K562 (cell line): ENCODE results near the gene PACS1. TPM values are rescaled to one million over a fixed set of nuclear protein-coding genes. Genes with fewer than 3 reads are reported as not detected.

ENCODE experiments used
- ATAC-seq: fragments of 200-7000 bp; cut with Tn5 transposase; 3 replicates; pipeline ENCODE4 v1.9.1; 2020; ENCODE audit warnings: moderate library complexity
- BruUV-seq: library from RNA; stranded (reverse); fragments of 400-500 nt; replicated peaks from 2 replicates; lab custom pipeline; 2021; lab: Mats Ljungman, UMichigan
- CTCF ChIA-PET: fragments of 300-600 bp; formaldehyde crosslinking; extraction: SDS; loops from one replicate; lab custom pipeline; 2021; ENCODE audit warnings: low intra/inter-chr PET ratio; lab: Yijun Ruan, JAX
- POLR2A ChIA-PET: fragments of 300-600, 350-650 bp; sonication (Branson Sonifier 250); formaldehyde crosslinking; extraction: SDS; loops from one replicate; lab custom pipeline; 2021; ENCODE audit warnings: antibody characterized with exemption, inconsistent platforms; lab: Yijun Ruan, JAX
- DNase-seq, 4 experiments: peaks; one replicate each; pipeline versions ENCODE4 v3.0.0 to v3.0.0-alpha.2; 2011 to 2018; ENCODE audit warnings: low spot score in 3 of 4, mixed read lengths in 3 of 4; ENCODE audit errors: extremely low read depth in 1 of 4
- FAIRE-seq: peaks from 2 replicates; lab custom pipeline; 2011; peaks lifted over from hg19 to GRCh38; lab: Jason Lieb, UNC
- H2AFZ ChIP-seq: 2 replicates; pipeline ENCODE4 v1.6.0; 2011; ENCODE audit warnings: low read depth, low read length, control low read depth, inconsistent platforms
- H3K27ac ChIP-seq: fragments of 200-600 bp; 3 replicates; pipeline ENCODE4 v1.8.0; 2011; ENCODE audit warnings: low read depth, mild to moderate bottlenecking, control low read depth, inconsistent platforms, low read length, moderate library complexity, mixed read lengths; ENCODE audit errors: extremely low read depth
- H3K27me3 ChIP-seq, 2 experiments: fragments of 300-600 bp in 1 of 2; 2 replicates in 1 of 2; 3 replicates in 1 of 2; pipeline versions ENCODE4 v1.6.0 to v1.8.0; 2011; ENCODE audit warnings: inconsistent platforms in 2 of 2, low read length in 2 of 2, mild to moderate bottlenecking in 1 of 2, mixed read lengths in 1 of 2, moderate library complexity in 1 of 2; ENCODE audit not compliant: control insufficient read depth in 2 of 2, insufficient read depth in 2 of 2
- H3K36me3 ChIP-seq: fragments of 300-600 bp; 3 replicates; pipeline ENCODE4 v1.8.0; 2011; ENCODE audit warnings: mild to moderate bottlenecking, low read length, inconsistent platforms; ENCODE audit not compliant: control insufficient read depth, insufficient read depth
- H3K4me1 ChIP-seq, 2 experiments: fragments of 200-600 bp in 1 of 2; replicated peaks in 1 of 2; 2 replicates in 1 of 2; 3 replicates in 1 of 2; pipeline versions ENCODE4 v1.5.1 to v1.8.0; 2011; ENCODE audit warnings: inconsistent platforms in 2 of 2, low read length in 2 of 2, mild to moderate bottlenecking in 1 of 2, mixed read lengths in 1 of 2, moderate library complexity in 1 of 2; ENCODE audit not compliant: control insufficient read depth in 2 of 2, insufficient read depth in 2 of 2
- H3K4me2 ChIP-seq: 2 replicates; pipeline ENCODE4 v1.6.1; 2011; ENCODE audit warnings: low read length, control low read depth, inconsistent platforms, mixed read lengths; ENCODE audit not compliant: insufficient read depth
- H3K4me3 ChIP-seq: fragments of 200-600 bp; sonication (generic), shearing (Covaris generic); 2 replicates; pipeline ENCODE4 v1.5.1; 2016; ENCODE audit warnings: control low read depth, inconsistent platforms
- H3K79me2 ChIP-seq: fragments of 200-600 bp; 3 replicates; pipeline ENCODE4 v1.8.0; 2011; ENCODE audit warnings: low read length, inconsistent platforms; ENCODE audit not compliant: control insufficient read depth, insufficient read depth
- H3K9ac ChIP-seq, 2 experiments: 2 replicates each; pipeline versions ENCODE4 v1.6.0 to v1.6.1; 2011; ENCODE audit warnings: low read depth in 2 of 2, low read length in 2 of 2, control low read depth in 1 of 2, inconsistent platforms in 1 of 2, mild to moderate bottlenecking in 1 of 2, mixed read lengths in 1 of 2; ENCODE audit not compliant: insufficient read depth in 1 of 2
- H3K9me1 ChIP-seq: one replicate; pipeline ENCODE4 v1.6.0; 2011; ENCODE audit warnings: inconsistent platforms, mild to moderate bottlenecking, low read length, moderate library complexity; ENCODE audit not compliant: control insufficient read depth, insufficient read depth
- H3K9me3 ChIP-seq: replicated peaks from 2 replicates; pipeline ENCODE4 v1.5.1; 2011; ENCODE audit warnings: low read depth, low read length, inconsistent platforms; ENCODE audit not compliant: control insufficient read depth, insufficient read depth
- H4K20me1 ChIP-seq: replicated peaks from 2 replicates; pipeline ENCODE4 v1.6.1; 2011; ENCODE audit warnings: low read length, inconsistent platforms, mixed read lengths; ENCODE audit not compliant: control insufficient read depth, insufficient read depth
- C11orf30 ChIP-seq: fragments of 450-650 bp; IDR thresholded peaks from 2 replicates; pipeline ENCODE4 v1.6.1; 2016; ENCODE audit warnings: low read depth, mild to moderate bottlenecking
- ERF ChIP-seq: fragments of 450-650 bp; formaldehyde crosslinking; IDR thresholded peaks from 2 replicates; pipeline ENCODE4 v1.4.0; 2020; ENCODE audit warnings: mild to moderate bottlenecking, mixed read lengths
- IFI16 ChIP-seq: fragments of 250-450 bp; sonication (Bioruptor Pico); IDR thresholded peaks from 2 replicates; pipeline ENCODE4 v2.1.2; 2022; ENCODE audit warnings: mild to moderate bottlenecking, inconsistent platforms
- MAFF ChIP-seq: IDR thresholded peaks from 2 replicates; pipeline ENCODE4 v1.6.1; 2012; ENCODE audit warnings: low read length, improper control_type of control experiment
- MAFG ChIP-seq: fragments of 450-650 bp; conservative IDR thresholded peaks from 2 replicates; pipeline ENCODE4 v1.6.1; 2016; ENCODE audit warnings: missing genetic modification characterization, missing compliant biosample characterization
- MITF ChIP-seq: IDR thresholded peaks from 2 replicates; pipeline ENCODE4 v1.6.1; 2014; ENCODE audit warnings: antibody characterized with exemption
- MYNN ChIP-seq, 2 experiments: sonication (generic); formaldehyde crosslinking in 1 of 2; IDR thresholded peaks; 2 replicates each; pipeline versions ENCODE4 v1.5.0 to v1.6.1; 2016 to 2020; ENCODE audit warnings: antibody characterized with exemption in 1 of 2, missing genetic modification reagents in 1 of 2
- NR0B1 ChIP-seq: fragments of 450-650 bp; IDR thresholded peaks from one replicate; pipeline ENCODE4 v1.6.1; 2018; ENCODE audit warnings: mild to moderate bottlenecking, moderate library complexity; ENCODE audit not compliant: partially characterized antibody
- PTTG1 ChIP-seq: fragments of 450-650 bp; IDR thresholded peaks from 2 replicates; pipeline ENCODE4 v1.6.1; 2016; ENCODE audit warnings: low read depth, mild to moderate bottlenecking, missing genetic modification characterization, missing compliant biosample characterization
- ZNF316 ChIP-seq: fragments of 450-650 bp; IDR thresholded peaks from 2 replicates; pipeline ENCODE4 v1.6.1; 2016
- WGBS: fragments of 100-300 bp; shearing (Covaris generic); methylation state at CpG from one replicate; pipeline ENCODE4 v1.1.6; 2016; ENCODE audit warnings: low coverage, mixed read lengths; ENCODE audit not compliant: insufficient coverage; ENCODE audit errors: missing lambda C conversion rate; 5-methylcytosine and 5-hydroxymethylcytosine counted together
- in situ Hi-C: fragments of 300-500 bp; cut with MboI; formaldehyde crosslinking; loops from 4 replicates; pipeline ENCODE4 v1.15.0; 2018; ENCODE audit warnings: inconsistent platforms, mixed read lengths
- intact Hi-C: fragments of 100-400 bp; cut with micrococcal nuclease; formaldehyde crosslinking; loops from 2 replicates; pipeline ENCODE4 v1.14.2; 2022
- polyA plus RNA-seq, 8 experiments: library from polyadenylated mRNA; depleted of rRNA in 4 of 8; stranded (reverse) in 5 of 8; unstranded in 3 of 8; fragments of >200 nt; fragmentation: Nextera tagmentation in 2 of 8; fragmentation: Illumina TruSeq in 1 of 8; extraction: Ambion mirVana in 2 of 8; extraction: Trizol in 1 of 8; gene quantifications; 2 replicates each; pipeline versions ENCODE4 v1.2.1 to v1.2.3, GENCODE V29; 2011 to 2014; ENCODE audit warnings: inconsistent platforms in 1 of 8, missing spikeins in 1 of 8
- total RNA-seq, 7 experiments: library from RNA; depleted of rRNA in 6 of 7; stranded (reverse); fragments of >200 nt in 6 of 7; fragmentation: Illumina TruSeq in 2 of 7; extraction: Trizol in 2 of 7; gene quantifications; 2 replicates each; pipeline versions ENCODE4 v1.2.1 to v1.2.3, GENCODE V29; 2011 to 2021; ENCODE audit warnings: low replicate concordance in 1 of 7

The PACS1 gene
- total and polyA plus RNA-seq, 9 of the 15 experiments (the other 6 are each of a cell fraction or from before 2014, with no cell fraction given), result 0.34 to 28.1 (median 8.5) TPM

- BruUV-seq, result no TSS peak
- H4K20me1 ChIP-seq, result 0 out of 2 replicates have a peak, but pooled peaks cover 4% of the 10 kb centered on the region
- DNase-seq (no peak), ATAC-seq (no peak), FAIRE-seq (no peak)
- H3K4me2 ChIP-seq, result no peak overlapping the region
- H3K4me3 ChIP-seq, result no peak overlapping the region
- H3K27ac ChIP-seq, result no peak overlapping the region
- H3K4me1 ChIP-seq, result no peaks in the 10 kb centered on the region
- H3K36me3 ChIP-seq, result no peaks in the 10 kb centered on the region
- 55% methylated on average over 3 of the region's 3 CpGs for WGBS
- TF ChIP-seq ZNF316 (0 out of 2 replicates have a peak, but pooled peaks have one; percentile 10), MYNN (IDR thresholded peaks at IDR 0.05) (no peak), MYNN (CRISPR knock-in tag; IDR thresholded peaks at IDR 0.05) (no peak)
- TF ChIP-seq, all 486 proteins: peak for 1
- no peaks in the 10 kb centered on the region for H3K9me3 ChIP-seq
- POLR2A ChIA-PET, result interaction anchor here (0.7 to 3.4 kb wide), 2 partner anchors 11 to 181 kb away, joined by 3 to 22 read pairs; no protein-coding TSS in a partner anchor
- CTCF ChIA-PET, result no interaction called here
- H3K9ac ChIP-seq, result no peak overlapping the region
- no peaks in the 10 kb centered on the region for H3K9me1 ChIP-seq
- no peaks in the 10 kb centered on the region for H3K79me2 ChIP-seq
- H3K27me3 ChIP-seq, result no peaks in the 10 kb centered on the region
- intact Hi-C loops (no loop called here), in situ Hi-C loops (no loop called here)
- no peak overlapping the region for H2AFZ ChIP-seq
Observed at GRCh38 chr11:66247801-66248200, 177.7 kb downstream of the PACS1 start.

GRCh38 chr11:66248903-66249302, 178.8 kb downstream of the PACS1 start:
- peak; percentile 53 for TF ChIP-seq MAFG (tag)
- no peak for TF ChIP-seq NR0B1
- TF ChIP-seq ERF, result no peak
- no peak for TF ChIP-seq MITF
- no peak for TF ChIP-seq PTTG1 (tag)
- TF ChIP-seq IFI16 (CRISPR knock-in tag), result no peak
- peak; percentile 74 for TF ChIP-seq C11orf30
- peak; percentile 62 for TF ChIP-seq MAFF
- TF ChIP-seq ZNF316, result peak; percentile 87
- ChIA-PET POLR2A (interaction anchor here (3.4 kb wide), 1 partner anchor 12 kb away, joined by 22 read pairs; no protein-coding TSS in a partner anchor), CTCF (no interaction called here)
- H3K9ac ChIP-seq, result no peak overlapping the region
- no peak overlapping the region for H3K4me3 ChIP-seq
- FAIRE-seq (no peak), DNase-seq (no peak), ATAC-seq (no peak)
- BruUV-seq, result no TSS peak
- H3K4me2 ChIP-seq, result no peak overlapping the region
- WGBS, result 48% methylated on average over 6 of the region's 6 CpGs
- H3K36me3 ChIP-seq, result no peaks in the 10 kb centered on the region
- H2AFZ ChIP-seq, result no peak overlapping the region
- H3K9me3 ChIP-seq, result no peaks in the 10 kb centered on the region
- intact Hi-C loops (no loop called here), in situ Hi-C loops (no loop called here)
- H4K20me1 ChIP-seq, result 0 out of 2 replicates have a peak, but pooled peaks cover 4% of the 10 kb centered on the region
- H3K79me2 ChIP-seq, result no peaks in the 10 kb centered on the region
- H3K27me3 ChIP-seq, result no peaks in the 10 kb centered on the region
- no peak overlapping the region for H3K27ac ChIP-seq
- H3K9me1 ChIP-seq, result no peaks in the 10 kb centered on the region
- H3K4me1 ChIP-seq, result no peaks in the 10 kb centered on the region
